Nephron (organoid): Measurements from ENCODE around the gene GPHA2.
A peak's percentile ranks its signal among the peaks of the same experiment; 100 is the strongest.

Experiments used
- H3K27ac Mint-ChIP-seq, 3 experiments: 2 replicates each; pipeline ENCODE4 v1.8.0; 2020; ENCODE audit warnings: mixed read lengths in 3 of 3, mild to moderate bottlenecking in 2 of 3, moderate library complexity in 1 of 3
- H3K27me3 Mint-ChIP-seq: 2 replicates; pipeline ENCODE4 v1.8.0; 2021; ENCODE audit warnings: low read depth, mild to moderate bottlenecking, moderate library complexity, mixed read lengths
- H3K36me3 Mint-ChIP-seq: 2 replicates; pipeline ENCODE4 v1.8.0; 2020; ENCODE audit warnings: low read depth, mixed read lengths
- H3K4me1 Mint-ChIP-seq: 2 replicates; pipeline ENCODE4 v1.8.0; 2020; ENCODE audit warnings: mixed read lengths
- H3K4me3 Mint-ChIP-seq, 3 experiments: 2 replicates each; pipeline ENCODE4 v1.8.0; 2020; ENCODE audit warnings: mild to moderate bottlenecking in 3 of 3, mixed read lengths in 3 of 3, moderate library complexity in 2 of 3
- H3K9me3 Mint-ChIP-seq: 2 replicates; pipeline ENCODE4 v1.8.0; 2020; ENCODE audit warnings: mixed read lengths
- TF ChIP-seq, protein P1 (sequence below), 3 experiments: fragments of 200-600 bp; sonication (generic); IDR thresholded peaks; one replicate each; pipeline ENCODE4 v1.5.0; 2021; ENCODE audit warnings: antibody characterized with exemption in 3 of 3; ENCODE audit not compliant: unreplicated experiment in 3 of 3

Gene GPHA2

DNA sequence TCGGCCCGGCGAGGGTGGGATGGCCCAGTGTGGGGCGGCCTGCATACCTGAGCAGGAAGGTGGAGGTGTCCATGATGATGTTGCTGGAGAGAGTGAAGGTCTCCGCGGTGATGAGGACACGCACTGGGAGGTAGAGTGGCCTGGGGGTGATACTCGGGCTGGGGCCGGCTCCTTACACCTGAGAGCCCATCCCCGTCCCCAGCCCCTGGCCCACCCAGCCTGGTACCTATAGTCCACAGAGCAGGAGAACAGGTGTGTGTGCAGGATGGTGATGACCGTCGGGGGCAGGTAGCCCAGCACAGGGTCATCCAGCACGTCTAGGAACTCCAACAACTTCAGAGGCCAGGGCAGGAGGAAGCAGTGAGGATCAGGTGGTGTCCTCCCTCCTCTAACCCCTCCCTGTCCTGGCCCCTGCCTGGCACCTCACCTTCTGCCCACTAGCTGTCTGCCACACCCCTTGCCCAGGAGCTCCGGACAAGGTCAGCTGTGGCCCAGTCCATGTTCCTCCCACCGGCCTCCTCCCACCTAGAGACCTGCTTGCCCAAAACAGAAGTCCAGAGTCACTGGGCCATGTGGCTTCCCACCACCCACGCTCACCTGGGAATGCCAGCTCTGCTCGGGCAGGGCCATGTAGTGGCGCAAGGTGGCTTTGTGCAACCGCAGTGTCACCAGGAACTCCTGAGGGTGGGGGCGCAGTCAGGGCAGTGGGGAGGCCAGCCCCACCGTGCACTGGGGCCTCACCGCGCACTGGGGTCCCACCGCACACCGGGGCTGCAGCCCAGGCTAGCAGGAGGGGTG is 30.0 kb downstream of the GPHA2 start:
- Mint-ChIP-seq H3K36me3 (peaks cover 25% of the 10 kb centered on the region), H3K4me1 (no peaks in the 10 kb centered on the region), H3K4me3 (no peak overlapping the region), H3K27me3 (no peaks in the 10 kb centered on the region), H3K9me3 (no peaks in the 10 kb centered on the region), H3K27ac (no peak overlapping the region)
- TF ChIP-seq, protein P1, sequence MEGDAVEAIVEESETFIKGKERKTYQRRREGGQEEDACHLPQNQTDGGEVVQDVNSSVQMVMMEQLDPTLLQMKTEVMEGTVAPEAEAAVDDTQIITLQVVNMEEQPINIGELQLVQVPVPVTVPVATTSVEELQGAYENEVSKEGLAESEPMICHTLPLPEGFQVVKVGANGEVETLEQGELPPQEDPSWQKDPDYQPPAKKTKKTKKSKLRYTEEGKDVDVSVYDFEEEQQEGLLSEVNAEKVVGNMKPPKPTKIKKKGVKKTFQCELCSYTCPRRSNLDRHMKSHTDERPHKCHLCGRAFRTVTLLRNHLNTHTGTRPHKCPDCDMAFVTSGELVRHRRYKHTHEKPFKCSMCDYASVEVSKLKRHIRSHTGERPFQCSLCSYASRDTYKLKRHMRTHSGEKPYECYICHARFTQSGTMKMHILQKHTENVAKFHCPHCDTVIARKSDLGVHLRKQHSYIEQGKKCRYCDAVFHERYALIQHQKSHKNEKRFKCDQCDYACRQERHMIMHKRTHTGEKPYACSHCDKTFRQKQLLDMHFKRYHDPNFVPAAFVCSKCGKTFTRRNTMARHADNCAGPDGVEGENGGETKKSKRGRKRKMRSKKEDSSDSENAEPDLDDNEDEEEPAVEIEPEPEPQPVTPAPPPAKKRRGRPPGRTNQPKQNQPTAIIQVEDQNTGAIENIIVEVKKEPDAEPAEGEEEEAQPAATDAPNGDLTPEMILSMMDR (IDR thresholded peaks at IDR 0.05; ENCODE audit: unreplicated experiment in 3 of 3), result no peak

DNA sequence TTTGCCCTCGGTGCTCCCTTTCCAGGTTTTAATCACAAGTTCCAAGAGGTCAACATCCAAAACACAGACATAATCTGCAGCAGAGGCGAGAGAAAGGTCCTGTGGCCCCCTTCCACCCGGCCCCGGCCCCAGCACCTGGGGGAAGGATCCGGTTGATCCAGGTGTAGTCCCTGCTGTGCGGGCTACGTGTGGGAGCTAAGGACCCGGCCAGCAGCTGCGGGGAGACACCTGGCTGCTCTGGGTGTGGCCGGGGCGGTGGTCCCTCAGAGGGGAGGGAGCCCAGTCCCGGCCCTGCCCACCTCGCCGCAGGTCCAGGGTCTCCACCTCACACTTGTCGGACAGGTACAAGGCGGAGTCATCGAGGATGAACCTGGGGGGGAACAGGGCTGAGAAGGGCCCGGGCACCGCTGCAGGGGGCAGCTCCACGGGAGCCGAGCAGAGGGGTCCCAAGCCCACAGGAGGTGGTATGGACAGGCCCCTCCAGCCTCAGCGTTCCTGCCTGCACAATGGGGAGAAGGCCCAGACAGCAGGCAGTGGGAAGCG is 32.3 kb downstream of the GPHA2 start:
- H3K27ac Mint-ChIP-seq, result no peak overlapping the region
- H3K36me3 Mint-ChIP-seq, result peaks cover 35% of the 10 kb centered on the region
- no peaks in the 10 kb centered on the region for H3K27me3 Mint-ChIP-seq
- H3K4me1 Mint-ChIP-seq, result no peaks in the 10 kb centered on the region
- no peak overlapping the region for H3K4me3 Mint-ChIP-seq
- TF ChIP-seq, protein P1 (IDR thresholded peaks at IDR 0.05; ENCODE audit: unreplicated experiment in 3 of 3), result no peak
- H3K9me3 Mint-ChIP-seq, result no peaks in the 10 kb centered on the region

DNA sequence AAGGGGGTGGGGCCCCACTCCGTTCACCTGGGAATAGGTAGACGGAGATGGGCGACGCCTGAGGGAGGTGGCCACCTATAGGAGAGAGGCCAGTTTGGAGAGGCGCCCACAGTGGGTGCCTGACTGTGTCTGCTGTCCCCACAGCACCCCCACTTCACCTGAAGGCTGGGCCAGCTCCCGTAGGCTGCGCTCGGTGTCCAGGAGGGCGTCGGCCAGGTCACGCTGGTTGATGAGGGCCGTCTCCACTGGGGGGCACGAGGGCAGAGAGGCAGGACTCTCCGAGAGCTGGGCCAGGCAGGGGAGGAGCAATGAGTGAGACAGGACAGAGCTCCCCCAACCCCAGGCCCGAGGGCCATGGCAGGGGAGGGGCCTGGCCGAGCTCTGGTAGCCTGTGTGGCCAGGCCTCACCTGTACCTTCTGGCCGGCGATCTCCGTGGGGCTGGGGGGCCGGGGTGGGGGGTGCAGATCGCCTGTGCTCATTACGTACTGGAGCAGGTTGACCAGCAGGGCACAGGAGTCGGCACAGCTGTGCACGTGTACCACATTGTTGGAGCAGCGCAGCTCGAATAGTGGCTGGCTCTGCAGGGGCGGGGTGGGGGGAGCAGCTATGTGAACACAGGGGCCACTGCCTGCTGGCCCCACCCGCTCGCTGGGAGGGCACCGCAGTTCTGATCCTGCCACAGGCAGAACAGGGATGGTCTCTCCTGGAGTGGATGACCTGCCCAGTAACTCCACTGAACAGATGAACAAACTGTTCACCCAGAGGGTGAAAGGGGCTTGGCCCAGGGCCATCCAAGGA is 33.4 kb downstream of the GPHA2 start:
- H3K36me3 Mint-ChIP-seq, result peaks cover 31% of the 10 kb centered on the region
- H3K27me3 Mint-ChIP-seq, result no peaks in the 10 kb centered on the region
- no peak overlapping the region for H3K4me3 Mint-ChIP-seq

DNA sequence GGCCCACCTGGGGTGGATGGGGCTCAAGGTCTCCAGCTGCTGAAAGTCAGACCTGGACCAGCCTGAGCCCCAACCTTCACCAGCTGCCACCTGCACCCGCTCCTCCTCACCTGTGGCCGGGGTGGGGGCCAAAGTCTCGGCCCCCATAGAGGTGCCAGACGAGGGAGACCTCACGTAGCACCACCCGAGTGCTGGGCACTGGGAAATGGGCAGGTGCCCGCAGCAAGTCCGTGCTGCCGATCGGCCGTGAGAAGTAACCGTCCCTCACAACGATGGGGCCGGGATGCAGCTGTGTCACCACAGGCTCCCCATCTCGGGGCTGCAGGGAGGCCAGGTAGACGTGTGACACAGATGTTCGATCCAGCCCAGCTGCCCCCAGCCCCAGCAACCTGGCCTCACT is 34.9 kb downstream of the GPHA2 start:
- Mint-ChIP-seq H3K27me3 (no peaks in the 10 kb centered on the region), H3K9me3 (no peaks in the 10 kb centered on the region), H3K36me3 (peaks cover 31% of the 10 kb centered on the region), H3K4me3 (no peak overlapping the region), H3K27ac (no peak overlapping the region), H3K4me1 (no peaks in the 10 kb centered on the region)
- TF ChIP-seq, protein P1 (IDR thresholded peaks at IDR 0.05; ENCODE audit: unreplicated experiment in 3 of 3), result no peak

More for the DNA sequence above, 33.4 kb downstream of the GPHA2 start:
- no peak overlapping the region for H3K27ac Mint-ChIP-seq
- H3K4me1 Mint-ChIP-seq, result no peaks in the 10 kb centered on the region
- no peaks in the 10 kb centered on the region for H3K9me3 Mint-ChIP-seq
- TF ChIP-seq, protein P1 (IDR thresholded peaks at IDR 0.05; ENCODE audit: unreplicated experiment in 3 of 3), result no peak

DNA sequence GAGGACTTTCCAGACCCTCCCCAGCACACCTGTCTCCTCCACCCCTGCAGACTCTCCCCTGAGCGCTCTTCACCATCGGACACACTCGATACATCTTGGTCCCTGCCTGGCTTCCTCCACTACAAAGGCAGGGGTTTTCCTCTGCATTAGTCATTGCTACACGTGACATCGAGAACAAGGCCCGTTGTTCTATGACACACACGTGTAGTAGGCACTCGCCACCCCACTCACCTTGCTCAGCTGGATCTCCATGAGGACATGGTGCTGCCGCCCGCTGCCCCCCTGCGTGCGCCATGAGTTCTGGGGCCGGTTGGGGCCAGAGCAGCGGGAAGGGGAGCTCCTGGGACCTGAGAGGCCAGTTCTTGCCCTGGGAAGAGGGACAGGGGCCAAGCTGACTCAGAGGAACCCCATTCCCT is 35.4 kb downstream of the GPHA2 start:
- Mint-ChIP-seq H3K36me3 (peaks cover 29% of the 10 kb centered on the region), H3K27me3 (no peaks in the 10 kb centered on the region), H3K4me3 (no peak overlapping the region), H3K27ac (peak overlapping the region in 1 of 3 experiments; percentile 37), H3K9me3 (no peaks in the 10 kb centered on the region), H3K4me1 (no peaks in the 10 kb centered on the region)
- TF ChIP-seq, protein P1 (IDR thresholded peaks at IDR 0.05; ENCODE audit: unreplicated experiment in 3 of 3), result no peak
